Vagina (tissue), 2 donors: ENCODE measurements around the gene SERPINB5. TPM values are rescaled to one million over a fixed set of nuclear protein-coding genes. Genes with fewer than 3 reads are reported as not detected.

Experiments used
- DNase-seq, 2 donors: peaks; one replicate each; pipeline ENCODE4 v3.0.0-alpha.2; 2017; ENCODE audit errors: extremely low spot score in 2 of 2
- H3K27ac ChIP-seq: fragments of 200-600 bp; sonication (generic); one replicate; pipeline ENCODE4 v1.5.1; 2019
- H3K27me3 ChIP-seq: fragments of 200-600 bp; sonication (generic); one replicate; pipeline ENCODE4 v1.5.1; 2019
- H3K36me3 ChIP-seq, 2 donors: fragments of 200-600 bp; sonication (generic); one replicate each; pipeline ENCODE4 v1.5.1; 2017 to 2019
- H3K4me1 ChIP-seq: fragments of 200-600 bp; sonication (generic); one replicate; pipeline ENCODE4 v1.5.1; 2019
- H3K4me3 ChIP-seq, 2 donors: fragments of 200-600 bp; sonication (generic); 1 replicate in 1 of 2; 2 replicates in 1 of 2; pipeline ENCODE4 v1.5.1; 2016 to 2019
- H3K9me3 ChIP-seq: fragments of 200-600 bp; sonication (generic); one replicate; pipeline ENCODE4 v1.5.1; 2019
- CTCF ChIP-seq, 3 experiments: fragments of 450-650 bp in 2 of 3; fragments of 200-600 bp in 1 of 3; sonication (generic) in 1 of 3; IDR thresholded peaks; one replicate each; pipeline ENCODE4 v1.5.1; 2017 to 2019; ENCODE audit warnings: antibody characterized with exemption in 3 of 3, mild to moderate bottlenecking in 2 of 3, moderate library complexity in 2 of 3
- POLR2A ChIP-seq, 2 donors: fragments of 450-650 bp; IDR thresholded peaks; one replicate each; pipeline ENCODE4 v1.6.1; 2017; ENCODE audit warnings: antibody characterized with exemption in 2 of 2, mild to moderate bottlenecking in 2 of 2, moderate library complexity in 2 of 2
- POLR2AphosphoS5 ChIP-seq, 2 donors: sonication (generic); formaldehyde crosslinking; IDR thresholded peaks; one replicate each; pipeline ENCODE4 v1.9.0; 2017; ENCODE audit warnings: antibody characterized with exemption in 2 of 2, mild to moderate bottlenecking in 2 of 2, low read depth in 1 of 2; ENCODE audit not compliant: insufficient read depth in 1 of 2
- intact Hi-C: fragments of 100-400 bp; cut with DNase I; formaldehyde crosslinking; loops from one replicate; pipeline ENCODE4 v1.15.1; 2023
- total RNA-seq: library from RNA; depleted of rRNA; stranded (reverse); fragments of >200 nt; gene quantifications from one replicate; pipeline ENCODE4 v1.2.3, GENCODE V29; 2016

Gene SERPINB5
- total RNA-seq, 1 donor from 2014 or later, result 141 TPM

- no peaks in the 10 kb centered on the region for H3K36me3 ChIP-seq
These were observed 39.0 kb downstream of the SERPINB5 start for GRCh38 chr18:63515801-63516200.

GRCh38 chr18:63518178-63519012 lies 41.6 kb downstream of the SERPINB5 start:
- Histone ChIP-seq H3K36me3 (no peaks in the 10 kb centered on the region), H3K4me1 (no peaks in the 10 kb centered on the region), H3K9me3 (no peaks in the 10 kb centered on the region), H3K27ac (no peak overlapping the region), H3K4me3 (no peak overlapping the region), H3K27me3 (no peaks in the 10 kb centered on the region)
- TF ChIP-seq CTCF (IDR thresholded peaks at IDR 0.05), result peak; percentile 49 to 86 (median 79)
- TF ChIP-seq POLR2AphosphoS5 (IDR thresholded peaks at IDR 0.05; ENCODE audit: insufficient read depth in 1 of 2, low read depth in 1 of 2), result no peak
- TF ChIP-seq POLR2A (IDR thresholded peaks at IDR 0.05), result no peak
- intact Hi-C loops, result loop anchor here (10.0 kb wide), 1 partner anchor 326 kb away; no protein-coding TSS in a partner anchor
- no peak for DNase-seq

More at GRCh38 chr18:63515801-63516200, 39.0 kb downstream of the SERPINB5 start:
- Histone ChIP-seq H3K27me3 (no peaks in the 10 kb centered on the region), H3K27ac (no peak overlapping the region), H3K9me3 (no peaks in the 10 kb centered on the region), H3K4me3 (no peak overlapping the region), H3K4me1 (no peaks in the 10 kb centered on the region)
- intact Hi-C loops, result loop anchor here (10.0 kb wide), 1 partner anchor 329 kb away; no protein-coding TSS in a partner anchor
- no peak for TF ChIP-seq CTCF (IDR thresholded peaks at IDR 0.05)
- TF ChIP-seq POLR2A (IDR thresholded peaks at IDR 0.05), result no peak
- TF ChIP-seq POLR2AphosphoS5 (IDR thresholded peaks at IDR 0.05; ENCODE audit: insufficient read depth in 1 of 2, low read depth in 1 of 2), result no peak
- no peak for DNase-seq

GRCh38 chr18:63520053-63520685 lies 43.4 kb downstream of the SERPINB5 start:
- intact Hi-C loops, result no loop called here
- no peak for DNase-seq
- Histone ChIP-seq H3K27ac (no peak overlapping the region), H3K9me3 (no peaks in the 10 kb centered on the region), H3K4me1 (no peaks in the 10 kb centered on the region), H3K4me3 (no peak overlapping the region), H3K27me3 (no peaks in the 10 kb centered on the region), H3K36me3 (no peaks in the 10 kb centered on the region)
- TF ChIP-seq CTCF (IDR thresholded peaks at IDR 0.05), result no peak
- TF ChIP-seq POLR2A (IDR thresholded peaks at IDR 0.05), result no peak
- TF ChIP-seq POLR2AphosphoS5 (IDR thresholded peaks at IDR 0.05; ENCODE audit: insufficient read depth in 1 of 2, low read depth in 1 of 2), result no peak

- intact Hi-C loops, result no loop called here
- DNase-seq, result no peak
- no peaks in the 10 kb centered on the region for H3K9me3 ChIP-seq
- no peak overlapping the region for H3K4me3 ChIP-seq
- no peak overlapping the region for H3K27ac ChIP-seq
- H3K27me3 ChIP-seq, result no peaks in the 10 kb centered on the region
- TF ChIP-seq POLR2AphosphoS5 (IDR thresholded peaks at IDR 0.05; ENCODE audit: insufficient read depth in 1 of 2, low read depth in 1 of 2) (no peak), CTCF (IDR thresholded peaks at IDR 0.05) (no peak), POLR2A (IDR thresholded peaks at IDR 0.05) (no peak)
- no peaks in the 10 kb centered on the region for H3K36me3 ChIP-seq
- H3K4me1 ChIP-seq, result no peaks in the 10 kb centered on the region
These were observed 46.9 kb downstream of the SERPINB5 start for GRCh38 chr18:63523660-63524059.
